GM21825 (cell line): ENCODE results near the gene CYP46A1.

Source experiments
- ATAC-seq: cut with Tn5 transposase; IDR thresholded peaks from one replicate; pipeline ENCODE4 v1.9.1; 2021; ENCODE audit warnings: mild to moderate bottlenecking, moderate library complexity; ENCODE audit not compliant: unreplicated experiment

Gene CYP46A1

DNA sequence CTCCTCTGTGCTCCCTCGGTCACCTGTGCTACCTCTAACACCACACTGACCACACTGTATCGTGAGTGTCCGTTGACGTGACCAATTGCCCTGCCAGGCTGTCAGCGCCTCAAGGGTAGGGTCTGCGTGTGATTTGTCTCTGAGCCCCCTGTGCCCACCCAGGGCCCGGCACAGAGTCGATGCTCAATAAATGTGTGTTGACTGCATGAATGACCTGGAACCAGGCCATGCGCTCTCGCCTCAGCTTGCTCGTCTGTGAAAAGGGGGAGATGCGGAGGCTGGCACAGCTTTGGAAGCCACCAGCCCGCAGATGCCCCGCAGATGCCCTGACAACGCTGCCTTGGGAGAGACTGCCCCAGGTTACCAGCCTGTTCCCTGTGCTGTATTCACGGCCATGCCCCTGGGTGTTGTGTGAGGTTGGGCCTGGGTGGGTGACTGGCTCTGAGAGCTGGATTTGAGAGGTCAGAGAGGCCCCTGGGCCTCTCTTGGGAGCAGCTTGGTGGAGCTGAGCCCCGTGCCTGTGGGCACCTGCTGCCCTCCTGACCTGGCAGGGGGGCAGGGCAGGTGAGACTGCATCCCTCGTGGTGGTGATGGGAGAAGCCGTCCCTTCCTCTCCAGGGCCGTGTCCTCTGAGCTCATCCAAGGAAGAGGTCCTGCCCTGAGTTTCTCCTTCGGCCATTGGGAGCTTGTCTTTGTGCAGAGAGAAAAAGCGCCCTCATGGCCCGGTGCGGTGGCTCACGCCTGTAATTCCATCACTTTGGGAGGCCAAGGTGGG, 43.2 kb downstream of the CYP46A1 start:
- no peak for ATAC-seq

DNA sequence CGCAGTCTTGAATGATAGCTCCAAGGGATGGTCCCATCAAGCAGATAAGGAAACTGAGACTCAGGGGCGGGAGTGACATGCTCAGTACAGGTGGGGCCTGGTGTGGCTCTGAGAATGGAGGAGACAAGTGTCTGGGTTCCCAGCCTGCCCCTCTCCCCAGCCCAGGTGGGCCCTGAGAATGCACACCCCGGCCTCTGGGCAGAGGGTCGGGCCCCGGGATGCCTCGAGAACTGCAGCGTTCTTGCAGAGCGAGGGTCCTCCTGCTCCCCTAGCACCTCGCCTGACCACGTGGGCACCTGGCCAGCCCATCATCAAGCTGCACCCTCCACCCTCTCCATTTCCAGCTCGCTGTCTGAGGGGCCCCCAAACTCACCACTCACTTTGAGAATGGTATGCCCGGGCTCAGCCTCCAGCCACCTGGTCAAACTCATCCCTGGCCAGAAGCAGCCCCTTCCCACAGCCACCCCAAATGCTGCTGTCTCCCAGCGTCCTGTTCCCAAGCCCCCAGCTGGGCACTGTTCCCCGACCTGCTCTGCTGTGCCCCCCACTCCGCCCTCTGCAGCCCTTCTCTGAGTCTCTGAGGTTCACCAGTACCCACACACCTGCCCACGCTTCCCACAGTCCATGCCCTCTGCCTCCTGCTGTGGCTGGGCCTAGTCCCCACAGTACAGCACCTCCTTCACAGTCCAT, 44.3 kb downstream of the CYP46A1 start:
- ATAC-seq = no peak

DNA sequence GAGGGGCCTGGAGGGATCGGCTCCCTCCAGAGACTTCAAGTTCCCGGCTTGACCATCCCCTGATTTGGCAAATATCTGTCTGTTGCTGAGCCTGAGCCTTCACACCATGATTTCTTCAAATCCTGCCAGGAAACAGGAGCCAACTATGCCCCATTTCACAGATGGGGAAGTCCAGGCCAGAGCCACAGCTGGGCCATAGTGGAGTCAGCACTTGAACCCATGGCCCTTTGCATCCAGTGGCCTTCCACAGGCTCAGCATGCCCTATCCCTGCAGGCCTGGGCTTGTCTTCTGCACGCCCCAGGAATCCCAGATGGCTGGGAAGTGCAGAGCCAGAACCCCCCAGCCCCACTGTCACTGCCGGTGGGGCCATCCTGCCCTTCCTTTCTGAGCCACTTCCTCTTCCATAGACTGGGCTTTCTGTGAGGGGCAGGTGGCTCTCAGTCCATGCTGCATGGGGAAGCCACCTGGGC, 44.9 kb downstream of the CYP46A1 start:
- ATAC-seq = no peak

DNA sequence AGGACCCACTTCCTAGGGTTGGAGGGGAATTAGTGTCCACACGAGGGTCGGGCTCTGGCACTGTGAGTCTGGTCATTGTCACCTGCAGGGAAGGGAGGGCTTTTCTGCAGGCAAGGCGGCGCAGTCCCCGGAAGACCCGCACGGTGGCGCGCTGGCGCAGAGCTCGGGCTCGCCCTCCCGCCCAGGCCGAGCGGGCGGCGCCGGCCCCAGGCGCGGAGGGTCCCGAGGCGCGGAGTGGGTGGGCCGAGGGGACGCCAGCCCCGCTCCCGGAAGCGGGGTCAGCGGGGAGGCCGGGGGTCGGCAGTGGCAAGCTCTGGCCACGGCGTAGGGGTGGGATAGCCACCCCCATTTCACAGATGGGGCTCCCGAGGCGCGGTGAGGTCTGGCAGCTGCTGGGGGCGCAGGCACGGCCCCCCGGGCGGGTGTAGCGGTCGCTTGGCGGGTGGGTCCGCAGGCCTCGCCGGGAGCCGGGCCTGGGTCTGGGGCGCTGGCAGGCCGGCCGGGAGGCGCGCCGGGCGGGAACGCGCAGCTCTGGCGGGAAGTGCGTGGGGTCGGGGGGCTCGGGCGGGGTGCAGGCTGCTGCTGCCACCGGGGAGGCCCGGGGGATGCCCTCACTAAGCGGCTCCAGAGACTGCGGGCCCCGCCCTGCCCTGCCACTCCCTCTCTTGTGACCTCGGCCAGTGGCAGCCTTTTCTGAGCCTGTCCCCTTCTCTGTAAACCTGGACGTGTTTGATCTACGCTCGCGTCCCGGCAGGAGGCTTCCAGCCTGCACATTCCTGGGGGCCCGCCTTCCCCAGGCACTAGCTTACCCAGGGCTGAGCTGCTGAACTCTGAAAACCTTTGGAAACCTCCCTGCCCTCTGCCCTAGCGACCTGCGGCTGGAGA, 46.1 kb downstream of the CYP46A1 start:
- ATAC-seq = peak; percentile 69

DNA sequence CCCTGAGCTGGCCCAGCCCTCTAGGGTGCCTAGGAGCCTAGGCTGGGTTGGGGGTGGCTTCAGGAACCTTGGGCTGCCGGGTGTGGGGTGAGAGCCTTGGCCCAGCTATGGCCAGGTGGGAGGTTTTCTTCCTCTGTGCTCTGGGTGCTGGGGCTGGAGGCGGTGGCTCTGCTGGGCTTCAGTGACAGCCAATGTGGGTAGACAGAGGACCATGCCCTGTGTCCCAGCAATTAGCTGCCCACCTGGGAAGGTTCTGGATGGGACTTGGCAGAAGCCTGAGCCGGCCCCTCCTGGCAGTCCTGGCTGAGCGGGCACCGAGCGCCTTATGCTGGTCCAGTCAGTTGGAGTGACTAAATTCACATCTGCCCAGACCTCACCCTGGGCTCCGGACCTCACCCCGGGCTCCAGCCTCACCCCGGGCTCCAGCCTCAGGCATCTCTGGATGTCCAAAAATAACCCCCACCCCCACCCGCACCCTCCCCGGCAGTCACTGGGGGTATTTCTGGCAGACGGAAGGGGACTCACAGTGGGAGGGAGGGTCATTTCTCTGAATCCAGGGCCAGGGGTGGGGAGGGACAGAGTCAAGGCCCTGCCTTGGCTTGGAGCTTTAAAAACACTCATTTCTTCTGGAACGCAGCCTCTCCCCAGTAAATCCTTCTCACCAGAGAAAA, 46.9 kb downstream of the CYP46A1 start:
- ATAC-seq = no peak

DNA sequence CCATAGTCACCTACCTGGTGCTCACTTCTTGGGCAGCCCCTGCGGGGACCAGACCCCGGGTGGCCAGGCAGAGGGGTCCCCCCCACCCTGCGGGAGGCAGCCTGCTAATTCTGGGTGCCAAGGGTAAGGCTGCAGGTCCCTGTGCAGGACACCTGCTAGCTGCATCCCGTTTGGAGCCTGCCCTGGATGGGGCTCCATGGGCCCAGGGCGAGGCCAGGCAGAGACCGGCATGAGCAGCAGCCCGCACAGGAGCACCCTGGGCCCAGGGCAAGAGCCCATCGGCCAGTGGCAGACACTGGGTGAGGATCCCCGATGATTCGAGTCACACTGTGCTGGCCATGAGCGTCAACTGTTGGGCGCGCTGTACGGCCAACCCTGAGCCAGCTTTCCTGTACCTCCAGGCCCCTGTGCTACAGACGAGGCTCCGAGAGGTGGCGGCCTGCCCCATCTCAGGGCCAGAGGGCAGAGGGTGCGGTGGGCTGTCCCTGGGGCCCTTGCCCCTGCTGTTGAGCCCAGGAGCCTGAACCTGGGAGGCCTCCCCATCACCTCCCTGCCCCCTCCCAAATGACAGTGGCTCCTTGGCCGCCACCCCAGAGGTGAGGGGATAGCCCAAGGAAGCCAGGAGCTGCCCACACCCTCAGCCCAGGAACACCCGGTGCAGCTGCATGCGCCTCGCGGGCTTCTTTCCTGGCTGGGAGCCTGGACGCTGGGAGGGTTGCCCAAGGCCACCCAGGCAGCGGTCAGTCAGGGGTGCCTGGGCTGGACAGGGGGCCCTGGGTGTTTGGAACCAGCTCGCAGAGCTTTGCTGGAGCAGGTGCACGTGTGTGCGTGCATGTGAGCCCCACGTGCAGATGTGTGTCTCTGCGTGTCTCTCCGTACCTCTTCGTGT, 47.7 kb downstream of the CYP46A1 start:
- ATAC-seq = no peak

DNA sequence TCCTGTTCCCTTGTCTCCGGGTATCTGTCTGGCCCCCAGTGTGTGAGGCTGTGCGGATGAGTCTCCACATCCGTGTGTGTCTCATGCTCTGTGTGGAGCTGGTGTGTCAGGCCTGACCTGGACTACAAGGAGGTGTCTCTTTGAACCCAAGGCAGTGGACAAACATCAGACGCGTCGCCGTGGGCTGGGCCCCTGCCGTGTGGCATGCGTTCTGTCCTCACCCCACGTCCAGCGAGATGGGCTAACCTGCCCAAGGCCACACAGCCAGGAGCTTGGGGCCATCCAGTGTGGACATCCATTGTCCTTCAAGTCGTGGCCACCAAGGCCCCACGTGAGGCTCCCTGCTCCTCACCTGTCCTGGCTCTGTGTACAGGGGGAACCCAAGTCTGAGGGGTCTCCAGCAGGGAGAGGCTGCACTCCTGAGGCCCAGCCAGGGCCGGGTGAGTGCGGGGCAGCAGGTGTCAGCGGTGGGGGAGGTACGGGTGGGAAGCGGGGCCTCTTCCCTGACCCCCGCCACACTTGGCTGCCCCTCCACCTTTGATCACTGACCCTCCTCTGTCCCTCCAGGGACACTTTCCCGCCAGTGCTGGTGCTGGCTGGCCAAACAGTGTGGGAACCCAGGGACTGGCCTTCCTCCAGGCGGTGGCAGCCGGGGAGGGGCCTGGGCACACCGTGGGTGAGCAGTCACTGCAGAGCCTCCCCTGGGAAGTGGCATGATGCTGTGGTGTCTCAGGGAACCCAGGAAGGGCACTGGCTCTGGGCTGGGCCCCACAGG, 48.5 kb downstream of the CYP46A1 start:
- no peak for ATAC-seq

DNA sequence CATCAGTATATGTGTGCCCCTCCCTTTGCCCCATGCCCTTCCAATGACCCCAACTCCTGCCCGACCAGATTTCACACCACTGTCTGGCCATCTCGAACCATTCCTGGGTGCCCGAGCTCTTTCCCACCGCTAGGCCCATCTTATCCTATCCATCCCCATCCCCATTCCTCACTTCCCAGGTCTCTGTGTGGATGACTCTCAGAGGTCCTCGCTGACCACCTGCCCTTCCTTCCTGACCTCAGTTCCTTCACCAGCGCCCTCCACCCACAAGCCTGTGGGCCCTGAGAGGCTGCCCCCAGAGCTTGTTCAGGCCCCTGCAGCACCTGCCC, 49.1 kb downstream of the CYP46A1 start:
- ATAC-seq = no peak

DNA sequence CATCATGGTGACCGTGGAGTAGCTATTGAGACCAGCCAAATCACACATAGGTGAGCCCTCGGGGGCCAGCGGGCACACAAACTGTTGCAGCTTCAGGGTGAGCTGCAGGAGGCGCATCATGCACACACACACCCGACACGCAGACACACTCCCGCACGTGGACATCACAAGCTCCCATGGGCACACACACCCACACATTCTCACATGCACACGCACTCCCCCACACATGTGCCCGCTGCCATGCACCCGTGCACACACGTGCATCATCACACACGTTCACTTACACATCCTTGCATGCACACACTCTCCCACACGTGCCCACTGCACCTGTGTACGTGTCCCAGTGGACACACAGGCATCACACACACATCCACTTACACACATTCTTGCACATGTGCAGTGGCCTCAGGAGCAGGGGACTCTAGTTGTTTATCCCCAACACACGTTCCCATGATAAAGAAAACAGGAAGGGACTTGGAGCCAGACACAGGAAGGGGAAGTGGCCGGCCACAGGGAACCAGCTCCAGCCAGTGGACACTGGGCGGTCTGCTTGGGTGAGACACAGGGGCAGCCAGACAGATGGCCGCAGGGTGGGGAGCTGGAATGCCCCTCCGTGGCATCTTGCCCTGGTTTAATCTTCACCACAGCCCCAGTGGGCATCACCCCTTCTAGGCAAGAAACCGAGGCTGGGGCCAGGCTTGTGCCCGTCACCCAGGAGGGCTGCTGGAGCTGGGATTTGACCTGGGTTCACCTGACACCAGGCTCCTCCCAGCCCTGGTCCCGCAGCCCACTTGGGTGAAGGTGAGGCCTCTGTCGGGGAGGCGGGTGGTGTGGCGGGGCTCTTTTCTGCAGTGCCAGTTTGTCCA, 49.7 kb downstream of the CYP46A1 start:
- ATAC-seq = no peak

DNA sequence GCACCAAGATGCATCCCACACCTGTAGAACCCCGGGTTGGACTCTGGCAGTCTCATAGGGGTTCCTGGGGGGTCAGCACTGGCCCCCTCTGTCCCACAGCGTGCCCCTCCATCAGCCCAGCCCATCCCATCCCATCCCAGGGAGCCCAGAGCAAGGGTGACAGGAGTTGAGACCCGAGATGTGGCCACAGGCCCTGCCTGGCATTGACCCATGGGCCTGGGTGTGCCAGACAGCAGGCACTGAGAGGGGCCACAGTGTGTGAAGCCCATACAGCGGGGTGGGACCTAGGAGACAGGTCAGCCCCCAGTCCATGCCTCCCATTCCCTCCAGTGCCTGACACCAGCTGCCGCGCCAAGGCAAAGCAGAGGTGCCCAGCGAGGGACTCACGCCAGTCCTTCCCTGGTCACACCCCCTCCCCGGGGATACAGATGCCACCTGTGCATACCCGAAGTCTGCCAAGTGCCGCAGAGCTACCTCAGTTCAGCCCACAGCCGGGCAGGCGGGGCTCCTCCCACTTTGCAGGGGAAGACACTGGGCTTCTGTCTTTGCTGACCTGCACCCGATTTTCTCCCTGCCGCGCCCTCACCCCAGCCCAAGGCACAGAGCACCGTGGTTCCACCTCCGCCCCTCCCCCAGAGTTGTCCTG, 50.4 kb downstream of the CYP46A1 start:
- no peak for ATAC-seq

DNA sequence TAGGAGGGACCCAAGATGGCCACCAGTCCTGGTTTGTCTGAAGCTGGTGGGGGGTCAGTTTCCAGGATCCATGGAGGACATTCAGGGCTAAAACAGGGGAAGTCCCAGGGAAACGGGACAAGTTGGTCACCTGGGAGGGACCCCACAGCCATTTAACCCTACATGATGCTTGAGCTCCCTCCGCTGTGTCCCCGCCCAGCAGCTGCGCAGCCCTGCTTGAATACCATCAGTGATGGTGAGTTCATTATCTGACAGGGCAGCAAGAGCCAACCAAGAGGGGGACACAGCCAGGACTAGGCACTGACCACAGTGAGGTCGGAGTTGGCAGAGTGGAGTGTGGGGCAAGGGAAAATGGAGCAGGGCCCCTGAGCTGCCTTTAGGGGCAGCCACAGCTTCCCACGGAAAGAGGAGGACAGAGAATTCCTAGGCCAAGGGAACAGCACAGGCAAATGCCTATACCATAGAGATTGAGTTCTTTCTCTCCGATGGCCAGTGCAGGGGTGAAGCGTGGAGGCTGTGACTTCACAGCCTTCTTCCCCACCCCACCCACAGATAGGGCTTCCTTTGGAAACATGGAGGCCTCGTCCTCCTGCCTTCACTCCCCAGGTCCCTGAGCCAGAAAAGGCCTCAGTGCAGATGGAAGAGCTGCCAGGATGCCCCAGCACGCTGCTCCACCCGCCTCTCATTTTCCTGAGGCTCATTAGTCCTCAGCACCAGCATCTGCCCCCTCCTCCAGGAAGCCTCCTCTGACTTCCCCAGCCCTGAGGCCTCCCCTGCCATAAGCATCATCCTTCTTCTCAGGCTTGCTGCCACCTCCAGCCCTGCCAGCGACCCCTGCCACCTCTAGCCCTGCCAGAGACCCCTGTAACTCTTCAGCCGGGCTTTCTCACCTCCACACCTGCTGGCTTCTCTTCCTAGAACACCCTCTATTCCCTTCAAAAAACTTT, 51.4 kb downstream of the CYP46A1 start:
- ATAC-seq = no peak

DNA sequence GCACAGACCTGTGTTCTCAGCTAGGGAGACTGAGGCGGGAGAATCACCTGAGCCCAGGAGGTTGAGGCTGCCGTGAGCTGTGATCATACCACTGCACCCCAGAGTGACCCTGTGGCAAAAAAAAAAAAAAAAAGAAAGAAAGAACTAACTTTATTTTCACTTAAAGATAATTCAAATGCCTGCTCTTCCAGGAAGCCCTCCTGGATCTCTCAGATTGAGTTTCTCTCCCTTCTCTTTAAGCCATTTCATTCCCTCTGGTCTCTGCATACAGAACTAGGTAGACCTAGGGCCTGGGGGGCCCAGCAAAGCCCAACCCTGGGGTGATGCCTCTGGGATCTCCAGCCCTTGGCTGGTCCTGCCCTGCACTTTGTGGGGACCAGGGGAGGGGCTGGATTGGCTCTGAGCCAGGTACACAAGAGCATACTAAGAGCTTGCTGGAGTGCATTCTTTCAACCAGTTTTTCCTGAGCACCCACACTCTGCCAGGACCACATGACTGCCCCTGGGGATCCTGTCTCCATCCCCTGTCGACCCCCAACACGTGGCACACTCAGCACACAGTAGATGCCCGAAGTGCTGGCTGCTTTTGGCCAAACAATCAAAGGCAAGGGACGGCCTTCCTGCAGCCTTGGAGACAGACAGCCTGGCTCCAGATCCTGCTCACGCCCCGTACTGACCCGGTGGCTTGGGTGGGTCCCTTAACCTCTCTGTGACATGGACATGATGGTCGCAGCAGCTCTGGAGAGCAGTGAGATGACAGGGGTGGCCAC, 52.7 kb downstream of the CYP46A1 start:
- no peak for ATAC-seq

DNA sequence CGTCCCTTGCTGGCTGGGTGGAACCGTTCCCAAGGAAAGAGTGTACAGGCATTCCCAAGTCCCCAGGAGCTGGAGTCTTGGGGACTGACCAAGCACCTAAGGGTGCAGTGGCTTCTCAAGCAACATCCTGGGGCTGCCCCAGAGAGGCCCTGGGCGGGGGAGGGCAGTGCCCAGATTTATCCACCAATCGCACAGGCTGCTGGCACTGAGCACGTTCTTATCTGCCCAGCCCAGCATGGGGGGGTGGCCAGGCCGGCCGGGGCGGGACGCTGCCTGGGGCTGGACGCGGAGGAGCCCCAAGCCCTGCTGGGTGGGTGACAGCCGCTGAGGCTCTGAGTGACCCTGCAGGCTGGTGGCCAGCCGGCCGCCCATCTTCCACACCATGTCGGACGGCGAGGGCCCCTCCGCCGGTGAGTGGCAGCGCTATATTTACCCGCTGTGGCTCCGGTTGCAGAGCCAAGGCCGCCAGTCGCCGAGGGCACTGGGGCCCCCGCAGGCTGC, 53.4 kb downstream of the CYP46A1 start:
- no peak for ATAC-seq

DNA sequence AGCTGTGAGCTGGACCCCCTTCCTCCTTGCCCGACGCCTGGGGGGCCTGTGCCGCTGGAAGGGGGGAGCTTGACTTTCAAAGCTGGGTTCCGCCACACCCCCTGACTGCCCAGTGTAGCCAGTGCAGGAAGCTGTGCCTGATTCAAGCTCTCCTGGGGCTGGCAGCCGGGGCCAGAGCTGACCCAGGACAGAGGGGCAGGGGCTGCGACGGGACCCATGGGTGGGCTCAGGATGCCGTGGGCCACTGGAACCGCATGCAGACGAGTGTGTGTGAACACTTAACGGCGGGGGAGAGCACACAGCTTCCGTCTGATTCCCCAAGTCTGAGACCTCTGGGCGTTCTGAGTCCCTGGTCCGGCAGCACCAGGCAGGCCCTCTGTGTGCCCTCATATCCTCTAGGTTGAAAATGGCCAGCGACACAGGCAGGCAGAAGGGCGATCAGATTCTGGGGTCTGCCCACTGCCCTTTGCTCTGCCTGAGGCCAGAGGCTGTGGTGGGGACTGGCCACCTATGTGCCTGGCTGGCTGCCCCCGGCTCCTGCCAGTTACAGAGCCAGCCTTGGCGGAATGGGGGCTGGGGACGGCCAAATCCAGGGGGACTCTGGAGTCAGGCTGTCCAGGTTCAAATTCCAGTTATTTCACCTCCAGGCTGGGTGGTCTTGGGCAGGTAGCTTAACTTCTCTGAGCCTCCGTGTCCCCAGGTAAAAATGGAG, 54.0 kb downstream of the CYP46A1 start:
- ATAC-seq = no peak

DNA sequence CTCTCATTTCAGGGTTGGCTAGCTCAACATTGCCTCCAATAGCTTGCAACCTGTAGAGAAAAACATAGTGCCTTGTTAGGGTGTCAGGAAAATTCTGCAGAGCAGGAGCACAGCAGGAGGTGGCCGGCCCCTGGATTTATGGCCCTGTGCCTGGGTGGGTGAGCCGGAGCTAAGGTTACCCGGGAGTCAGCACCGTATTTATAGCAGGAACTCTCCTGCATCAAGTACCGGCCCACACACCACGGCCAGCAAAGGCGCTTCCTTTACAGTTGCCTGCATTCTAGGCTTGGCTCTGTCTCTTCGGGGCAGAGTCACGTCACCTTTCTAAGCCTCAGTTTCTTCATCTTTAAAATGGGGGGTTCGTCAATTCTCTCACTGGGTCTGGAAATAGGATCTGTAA, 56.3 kb downstream of the CYP46A1 start:
- no peak for ATAC-seq
